GM19397 (cell line): ENCODE measurements around the gene KRTAP9-8.
"Not testable (repeated sequence)": the region's sequence is repeated elsewhere in the genome, so short reads cannot be mapped to it uniquely, and the experiment has no call there.

Source experiments
- ATAC-seq: cut with Tn5 transposase; IDR thresholded peaks from one replicate; pipeline ENCODE4 v1.9.1; 2021; ENCODE audit warnings: mild to moderate bottlenecking, moderate library complexity; ENCODE audit not compliant: unreplicated experiment

The KRTAP9-8 gene

DNA sequence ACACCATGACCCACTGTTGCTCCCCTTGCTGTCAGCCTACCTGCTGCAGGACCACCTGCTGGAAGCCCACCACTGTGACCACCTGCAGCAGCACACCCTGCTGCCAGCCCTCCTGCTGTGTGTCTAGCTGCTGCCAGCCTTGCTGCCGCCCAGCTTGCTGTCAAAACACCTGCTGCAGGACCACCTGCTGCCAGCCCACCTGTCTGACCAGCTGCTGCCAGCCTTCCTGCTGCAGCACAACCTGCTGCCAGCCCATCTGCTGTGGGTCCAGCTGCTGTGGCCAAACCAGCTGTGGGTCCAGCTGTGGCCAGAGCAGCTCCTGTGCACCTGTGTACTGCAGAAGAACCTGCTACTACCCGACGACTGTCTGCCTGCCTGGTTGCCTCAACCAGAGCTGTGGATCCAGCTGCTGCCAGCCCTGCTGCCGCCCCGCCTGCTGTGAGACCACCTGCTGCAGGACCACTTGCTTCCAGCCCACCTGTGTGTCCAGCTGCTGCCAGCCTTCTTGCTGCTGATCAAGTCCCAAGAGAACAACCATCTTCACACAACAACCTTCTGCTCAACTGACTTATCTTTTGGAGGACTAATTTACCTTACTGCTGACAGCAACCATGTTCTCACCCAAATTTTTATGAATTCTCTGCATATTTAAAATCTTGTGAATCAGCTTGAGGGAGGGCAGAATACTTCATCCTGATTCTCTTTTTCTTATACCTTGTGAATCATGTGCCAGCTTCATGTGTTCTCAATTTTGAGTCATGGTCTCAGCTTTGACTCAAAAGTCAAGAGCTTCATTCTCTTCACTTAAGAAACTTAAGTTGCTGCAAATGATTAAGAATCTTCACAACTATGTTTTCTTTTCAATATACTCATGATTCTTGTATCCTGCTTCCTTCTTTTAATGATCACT lies 17.8 kb downstream of the KRTAP9-8 start, which contains the start of gene KRTAP9-9:
TSS of gene KRTAP9-9 (plus strand) at position 4 of the 910 bp plus-strand sequence.
- not testable (repeated sequence) for ATAC-seq

- ATAC-seq: no peak
These were observed 18.5 kb downstream of the KRTAP9-8 start for GRCh38 chr17:41256291-41256685.

DNA sequence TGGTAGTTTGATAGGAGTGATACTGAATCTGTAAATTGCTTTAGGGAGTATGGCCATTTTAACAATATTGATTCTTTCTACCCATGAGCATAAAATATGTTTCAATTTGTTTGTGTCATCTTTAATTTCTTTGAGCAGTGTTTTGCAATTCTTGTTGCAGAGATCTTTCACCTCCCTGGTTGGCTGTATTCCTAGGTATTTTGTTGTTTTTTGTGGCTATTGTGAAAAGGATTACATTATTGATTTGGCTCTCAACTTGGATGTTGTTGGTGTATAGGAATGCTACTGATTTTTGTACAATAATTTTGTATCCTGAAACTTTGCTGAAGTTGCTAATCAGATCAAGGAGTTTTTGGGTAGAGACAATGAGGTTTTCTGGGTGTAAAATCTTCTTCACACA lies 20.6 kb downstream of the KRTAP9-8 start:
- no peak for ATAC-seq

DNA sequence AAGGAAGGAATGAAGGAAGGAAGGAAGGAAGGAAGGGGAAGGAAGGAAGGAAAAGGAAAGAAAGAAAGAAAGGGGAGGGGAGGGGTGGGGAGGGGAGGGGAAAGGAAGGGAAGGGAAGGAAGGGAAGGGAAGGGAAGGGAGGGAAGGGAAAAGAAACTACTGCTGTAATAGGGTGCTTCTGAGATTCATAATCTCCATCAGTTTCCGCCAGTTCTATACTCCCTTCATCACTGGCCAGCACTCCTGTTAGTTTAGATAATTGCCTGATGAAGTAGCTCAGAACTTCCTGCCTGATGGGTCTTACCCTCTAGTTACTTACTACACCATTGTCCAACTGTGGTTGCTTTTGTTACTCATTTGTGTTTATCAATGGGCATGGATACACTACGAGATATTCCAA lies 25.4 kb downstream of the KRTAP9-8 start:
- ATAC-seq: no peak

GRCh38 chr17:41264599-41264998 lies 26.8 kb downstream of the KRTAP9-8 start:
- no peak for ATAC-seq

- no peak for ATAC-seq
These were observed 27.3 kb downstream of the KRTAP9-8 start, which contains the start of gene KRTAP9-6 for GRCh38 chr17:41265078-41265477. Gene KRTAP9-6 (plus strand): TSS chr17:41265378. CDS start chr17:41265378, 0 bp downstream.

DNA sequence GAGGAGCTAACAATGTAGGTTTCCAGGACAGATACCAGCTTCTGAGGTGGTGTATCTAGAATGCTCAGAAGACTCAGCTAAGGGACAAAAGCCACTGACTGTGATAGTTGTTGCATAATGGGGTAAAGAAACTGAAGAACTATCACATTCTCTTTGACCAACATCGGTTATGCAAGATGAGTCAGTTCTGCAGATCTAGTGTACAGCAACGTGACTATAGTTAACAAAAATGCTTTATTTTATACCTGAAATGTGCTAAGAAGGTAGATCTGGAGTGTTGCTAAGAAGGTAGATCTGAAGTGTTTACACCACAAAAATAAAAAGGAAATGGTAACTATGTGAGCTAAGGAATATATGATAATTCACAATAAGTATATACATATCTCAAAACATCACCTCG lies 29.9 kb downstream of the KRTAP9-8 start:
- ATAC-seq: no peak

GRCh38 chr17:41271323-41271722 lies 33.5 kb downstream of the KRTAP9-8 start:
- ATAC-seq: not testable (repeated sequence)

DNA sequence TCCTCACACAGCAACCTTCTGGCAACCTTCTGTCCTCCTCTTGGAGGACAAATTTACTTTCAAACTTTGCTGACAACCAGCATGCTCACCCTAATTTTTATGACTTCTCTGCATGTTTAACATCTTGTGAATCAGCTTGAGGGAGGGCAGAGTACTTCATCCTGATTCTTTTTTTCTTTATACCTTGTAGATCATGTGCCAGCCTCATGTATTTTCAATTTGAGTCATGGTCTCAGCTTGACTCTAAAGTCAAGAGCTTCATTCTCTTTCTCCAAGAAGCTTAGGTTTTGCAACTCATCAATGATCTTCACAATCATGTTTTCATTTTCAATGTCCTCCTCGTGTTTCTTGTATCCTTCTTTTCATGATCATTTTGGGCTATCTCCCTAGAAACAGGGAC lies 34.1 kb downstream of the KRTAP9-8 start:
- no peak for ATAC-seq

GRCh38 chr17:41275648-41276190 lies 37.9 kb downstream of the KRTAP9-8 start, which contains the start of gene KRTAP9-7:
Gene KRTAP9-7 (plus strand): TSS chr17:41275698. CDS start chr17:41275698, 0 bp downstream.
- not testable (repeated sequence) for ATAC-seq

DNA sequence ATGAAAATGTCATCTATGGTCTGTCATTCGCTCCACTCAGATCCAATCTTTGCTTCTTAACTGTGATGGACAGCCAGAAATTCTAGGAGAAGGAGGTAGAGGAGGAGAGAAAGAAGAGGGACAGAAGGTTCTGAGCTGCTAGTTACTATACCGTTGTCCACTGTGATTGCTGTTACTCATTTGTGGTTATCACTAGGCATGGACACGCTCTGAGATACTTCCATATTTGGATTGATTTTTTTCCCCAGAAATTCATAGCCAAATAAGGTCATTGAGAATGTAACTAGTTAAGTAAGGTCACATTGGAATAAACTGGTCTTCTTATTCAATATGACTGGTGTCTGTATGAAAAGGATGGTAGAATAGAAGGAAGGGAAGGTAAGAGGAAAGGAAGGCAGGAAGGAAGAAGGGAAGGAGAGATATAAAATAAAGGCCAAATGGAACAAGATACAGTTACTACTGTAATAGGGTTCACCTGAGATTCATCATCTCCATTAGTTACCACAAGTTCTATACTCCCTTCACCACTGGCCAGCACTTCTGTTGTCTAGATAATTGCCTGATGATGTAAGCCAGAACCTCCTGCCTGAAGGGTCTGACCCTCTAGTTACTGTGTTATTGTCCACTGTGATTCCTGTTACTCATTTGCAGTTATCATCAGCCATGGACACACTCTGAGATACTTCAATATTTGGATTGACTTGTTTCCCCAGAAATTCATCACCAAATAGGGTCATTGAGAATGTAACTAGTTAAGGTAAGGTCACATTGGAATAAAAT lies 40.6 kb downstream of the KRTAP9-8 start:
- no peak for ATAC-seq

DNA sequence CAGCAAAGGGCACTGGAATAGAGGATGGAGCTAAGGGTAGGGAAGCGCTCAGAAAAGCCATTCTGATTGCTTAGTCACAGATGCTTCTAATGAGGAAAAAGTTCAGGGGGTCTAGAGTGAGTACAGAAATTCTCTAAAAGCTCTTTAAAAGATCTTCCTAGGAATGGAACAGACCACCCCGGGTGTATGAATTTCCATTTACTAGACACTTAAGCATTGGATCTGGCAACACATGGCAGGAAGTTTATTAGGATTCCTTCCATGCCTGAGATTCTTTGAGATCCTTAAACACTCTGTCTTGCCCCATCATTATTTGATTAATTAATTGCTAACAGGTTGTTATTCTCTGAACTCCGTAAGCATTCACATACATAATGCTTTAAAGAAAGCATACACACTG lies 46.2 kb downstream of the KRTAP9-8 start:
- ATAC-seq: no peak

DNA sequence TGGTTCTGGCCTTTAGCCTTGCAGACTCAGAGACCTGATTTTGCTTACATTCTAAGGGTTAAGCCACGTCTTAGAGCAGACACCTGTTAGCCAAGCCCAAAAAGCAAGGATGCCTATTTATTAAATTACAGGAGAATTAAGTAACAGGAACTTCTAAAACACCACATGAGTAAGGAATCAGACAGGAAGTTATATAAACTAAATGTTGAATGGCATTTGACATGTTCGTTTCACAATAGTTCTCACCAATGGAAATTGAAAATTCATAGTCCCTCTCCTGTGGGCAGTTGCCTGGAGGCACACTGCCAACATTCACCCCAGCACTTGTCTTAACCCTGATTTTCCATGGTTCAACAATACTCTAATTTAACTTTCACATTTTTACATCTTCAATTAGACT lies 46.7 kb downstream of the KRTAP9-8 start:
- ATAC-seq: no peak

- ATAC-seq: no peak
These were observed 49.3 kb downstream of the KRTAP9-8 start for GRCh38 chr17:41287050-41287449.
